ENCODE measurements around the gene ERBB4. TPM values are rescaled to one million over a fixed set of nuclear protein-coding genes. Genes with fewer than 3 reads are reported as not detected.

Gene ERBB4
- total and polyA plus RNA-seq, 2 of the 8 experiments (the other 6 are each of a cell fraction or from before 2014, with no cell fraction given) = 0.34 to 1.3 TPM

DNA sequence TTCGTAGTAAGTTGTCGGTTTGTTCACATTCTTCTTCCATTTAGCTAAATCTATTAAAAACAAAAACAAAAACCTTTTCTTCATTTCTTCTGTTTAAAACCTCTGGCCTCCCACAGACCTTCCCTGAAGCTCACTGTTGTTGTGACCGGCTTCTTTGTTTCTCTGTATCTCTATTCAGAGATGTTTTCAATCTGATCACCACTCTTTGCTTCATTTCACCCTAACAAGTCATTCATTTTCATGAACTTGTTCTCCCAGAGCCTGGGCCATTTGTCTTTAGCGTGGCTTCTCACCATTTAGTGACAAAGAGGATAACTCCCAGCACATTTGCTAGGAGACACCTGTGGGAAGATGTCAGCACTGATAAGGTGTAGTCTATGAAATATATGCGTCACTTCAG lies 794.2 kb downstream of the ERBB4 start:
- H2BK15ac ChIP-seq (ENCODE audit: low read length) = no peak overlapping the region
- ChIA-PET CTCF (ENCODE audit: partially characterized antibody) (interaction anchor here (0.7 to 1.9 kb wide), 23 partner anchors 12 to 811 kb away, joined by 3 to 9 read pairs (median 3); no protein-coding TSS in a partner anchor), POLR2A (ENCODE audit: partially characterized antibody) (no interaction called here)
- 80% methylated on average over 5 of the region's 5 CpGs; no CpG with 5 or more reads in 1 of the 2 experiments for WGBS, 2 experiments (ENCODE audit: extremely low coverage in 1 of 2, insufficient coverage in 1 of 2, insufficient read length in 1 of 2, insufficient replicate concordance in 2 of 2, low coverage in 1 of 2, low lambda C conversion rate in 2 of 2, missing lambda C conversion rate in 1 of 2)
- H3K4me1 ChIP-seq (replicated peaks in 1 of 4; ENCODE audit: control insufficient read depth in 3 of 4, insufficient read depth in 4 of 4, low read length in 3 of 4) = peaks cover 0 to 2% (median 0%) of the 10 kb centered on the region in 4 experiments; a peak in 1 of 7 replicates
- no peak overlapping the region for H3K56ac ChIP-seq (replicated peaks; ENCODE audit: insufficient read length, low read depth, low read length)
- H2AFZ ChIP-seq (ENCODE audit: low read length) = no peak overlapping the region
- no peak overlapping the region for H3K27ac ChIP-seq (ENCODE audit: low read depth, low read length)
- H4K20me1 ChIP-seq (replicated peaks in 1 of 2; ENCODE audit: control insufficient read depth in 1 of 2, insufficient read depth in 2 of 2, low read length in 2 of 2) = no peaks in the 10 kb centered on the region
- FAIRE-seq = no peak
- no peak overlapping the region for H4K91ac ChIP-seq (replicated peaks; ENCODE audit: insufficient read length, low read length)
- no peak overlapping the region for H3K9ac ChIP-seq (replicated peaks in 1 of 4; ENCODE audit: extremely low read depth in 1 of 4, low read depth in 3 of 4, low read length in 3 of 4)
- no peak overlapping the region for H2BK12ac ChIP-seq (ENCODE audit: low read depth, low read length)
- no peak overlapping the region for H3K4ac ChIP-seq (replicated peaks; ENCODE audit: insufficient read length, low read depth, low read length)
- H3K23me2 ChIP-seq (ENCODE audit: low read depth, low read length) = no peaks in the 10 kb centered on the region; the same call in 1 of the 2 replicates
- no peak overlapping the region for H4K5ac ChIP-seq (ENCODE audit: insufficient read length, low read depth, low read length)
- H2BK5ac ChIP-seq (ENCODE audit: low read depth, low read length) = no peak overlapping the region
- no peak for DNase-seq (ENCODE audit: low read depth in 1 of 2, low spot score in 2 of 2)
- H3K18ac ChIP-seq (ENCODE audit: extremely low read depth, low read length) = no peak overlapping the region
- no peak overlapping the region for H3K4me3 ChIP-seq (ENCODE audit: extremely low read depth in 1 of 4, insufficient read depth in 2 of 4, low read depth in 3 of 4, low read length in 4 of 4)
- H3K36me3 ChIP-seq (ENCODE audit: control insufficient read depth in 2 of 4, insufficient read depth in 4 of 4, low read length in 3 of 4) = no peaks in the 10 kb centered on the region
- H3K23ac ChIP-seq (ENCODE audit: insufficient read length) = no peak overlapping the region
- no peaks in the 10 kb centered on the region for H3K79me2 ChIP-seq (ENCODE audit: control insufficient read depth in 1 of 2, insufficient read depth in 2 of 2, low read length in 2 of 2)
- H2BK120ac ChIP-seq (replicated peaks; ENCODE audit: low read depth, low read length) = no peak overlapping the region
- H2AK5ac ChIP-seq (ENCODE audit: low read depth, low read length) = no peak overlapping the region
- H3K14ac ChIP-seq (ENCODE audit: insufficient read length) = no peak overlapping the region
- H3K4me2 ChIP-seq (ENCODE audit: insufficient read depth in 1 of 2, low read depth in 2 of 2, low read length in 2 of 2) = no peak overlapping the region
- H3K9me3 ChIP-seq (ENCODE audit: insufficient read depth in 2 of 2, low read depth in 1 of 2, low read length in 1 of 2) = no peaks in the 10 kb centered on the region
- no peaks in the 10 kb centered on the region for H3K79me1 ChIP-seq (ENCODE audit: low read depth, low read length)
- no peaks in the 10 kb centered on the region for H3K27me3 ChIP-seq (replicated peaks in 1 of 4; ENCODE audit: control insufficient read depth in 3 of 4, extremely low read depth in 1 of 4, insufficient read depth in 3 of 4, low read length in 3 of 4)
- no peak overlapping the region for H2BK20ac ChIP-seq (ENCODE audit: low read length)
- no peak overlapping the region for H4K8ac ChIP-seq (ENCODE audit: extremely low read depth, insufficient read depth, low read length)
- TF ChIP-seq, protein P1, sequence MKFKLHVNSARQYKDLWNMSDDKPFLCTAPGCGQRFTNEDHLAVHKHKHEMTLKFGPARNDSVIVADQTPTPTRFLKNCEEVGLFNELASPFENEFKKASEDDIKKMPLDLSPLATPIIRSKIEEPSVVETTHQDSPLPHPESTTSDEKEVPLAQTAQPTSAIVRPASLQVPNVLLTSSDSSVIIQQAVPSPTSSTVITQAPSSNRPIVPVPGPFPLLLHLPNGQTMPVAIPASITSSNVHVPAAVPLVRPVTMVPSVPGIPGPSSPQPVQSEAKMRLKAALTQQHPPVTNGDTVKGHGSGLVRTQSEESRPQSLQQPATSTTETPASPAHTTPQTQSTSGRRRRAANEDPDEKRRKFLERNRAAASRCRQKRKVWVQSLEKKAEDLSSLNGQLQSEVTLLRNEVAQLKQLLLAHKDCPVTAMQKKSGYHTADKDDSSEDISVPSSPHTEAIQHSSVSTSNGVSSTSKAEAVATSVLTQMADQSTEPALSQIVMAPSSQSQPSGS (IDR thresholded peaks at IDR 0.05; ENCODE audit: low read length) = no peak
- TF ChIP-seq PHF8 (conservative IDR thresholded peaks at IDR 0.05; ENCODE audit: low read depth, low read length) (no peak), KDM5A (IDR thresholded peaks at IDR 0.05; ENCODE audit: low read length) (no peak), POU5F1 (IDR thresholded peaks at IDR 0.05; ENCODE audit: low read depth, low read length) (no peak), GABPA (IDR thresholded peaks at IDR 0.05; ENCODE audit: borderline replicate concordance, insufficient read depth, low read length) (no peak), FOSL1 (IDR thresholded peaks at IDR 0.05; ENCODE audit: insufficient read depth, low read depth, low read length) (no peak), SUZ12 (IDR thresholded peaks at IDR 0.05; ENCODE audit: low read length) (no peak), CBX5 (IDR thresholded peaks at IDR 0.05; ENCODE audit: low read depth, low read length) (no peak), EGR1 (IDR thresholded peaks at IDR 0.05; ENCODE audit: borderline replicate concordance, low read depth, low read length) (no peak), SP2 (IDR thresholded peaks at IDR 0.05; ENCODE audit: low read length) (no peak), HDAC6 (IDR thresholded peaks at IDR 0.05; ENCODE audit: low read depth, low read length) (no peak)
- TF ChIP-seq, protein P2, sequence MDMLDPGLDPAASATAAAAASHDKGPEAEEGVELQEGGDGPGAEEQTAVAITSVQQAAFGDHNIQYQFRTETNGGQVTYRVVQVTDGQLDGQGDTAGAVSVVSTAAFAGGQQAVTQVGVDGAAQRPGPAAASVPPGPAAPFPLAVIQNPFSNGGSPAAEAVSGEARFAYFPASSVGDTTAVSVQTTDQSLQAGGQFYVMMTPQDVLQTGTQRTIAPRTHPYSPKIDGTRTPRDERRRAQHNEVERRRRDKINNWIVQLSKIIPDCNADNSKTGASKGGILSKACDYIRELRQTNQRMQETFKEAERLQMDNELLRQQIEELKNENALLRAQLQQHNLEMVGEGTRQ (IDR thresholded peaks at IDR 0.05; ENCODE audit: low read length) = no peak
